HG03095 (cell line): ENCODE data around the gene PRAMEF25.
"Not testable (repeated sequence)": the region's sequence is repeated elsewhere in the genome, so short reads cannot be mapped to it uniquely, and the experiment has no call there.

ENCODE experiments used
- ATAC-seq: cut with Tn5 transposase; IDR thresholded peaks from one replicate; pipeline ENCODE4 v1.9.1; 2021; ENCODE audit warnings: moderate library complexity; ENCODE audit not compliant: unreplicated experiment

Gene PRAMEF25

GRCh38 chr1:13070474-13070873 lies at the start of gene PRAMEF25:
Gene PRAMEF25, plus strand, starts transcription at chr1:13070774. Its CDS starts 2,920 bp downstream, at chr1:13073694.
- not testable (repeated sequence) for ATAC-seq

GRCh38 chr1:13056475-13056874 lies 14.1 kb upstream of the PRAMEF25 start, which contains the start of gene PRAMEF27:
Gene PRAMEF27, minus strand, starts transcription at chr1:13056575. Its CDS starts 2,916 bp downstream, at chr1:13053659.
- ATAC-seq: not testable (repeated sequence)

GRCh38 chr1:13116754-13117153 lies 46.2 kb downstream of the PRAMEF25 start, which contains the start of gene HNRNPCL2:
Gene HNRNPCL2, minus strand, starts transcription at chr1:13116854. Its CDS starts 454 bp downstream, at chr1:13116400.
- not testable (repeated sequence) for ATAC-seq
